Thymus (tissue), 11 donors: ENCODE measurements around the gene NDUFS2. TPM values are rescaled to one million over a fixed set of nuclear protein-coding genes. Genes with fewer than 3 reads are reported as not detected.

ENCODE experiments used
- DNase-seq, 9 donors: peaks; one replicate each; pipeline ENCODE4 v3.0.0-alpha.2; 2013; ENCODE audit warnings: low spot score in 9 of 9, low read depth in 6 of 9, missing footprints in 1 of 9
- H3K27ac ChIP-seq, 2 donors: one replicate each; pipeline ENCODE4 v1.5.1; 2013; ENCODE audit warnings: control low read depth in 1 of 2, low read depth in 1 of 2, low read length in 1 of 2, mild to moderate bottlenecking in 1 of 2, moderate library complexity in 1 of 2
- H3K27me3 ChIP-seq, 2 donors: one replicate each; pipeline ENCODE4 v1.5.1; 2013; ENCODE audit warnings: low read length in 1 of 2; ENCODE audit not compliant: control insufficient read depth in 2 of 2, insufficient read depth in 1 of 2
- H3K36me3 ChIP-seq, 2 donors: one replicate each; pipeline ENCODE4 v1.5.1; 2013; ENCODE audit warnings: low read length in 1 of 2, mild to moderate bottlenecking in 1 of 2, moderate library complexity in 1 of 2; ENCODE audit not compliant: control insufficient read depth in 2 of 2, insufficient read depth in 2 of 2
- H3K4me1 ChIP-seq, 2 donors: one replicate each; pipeline ENCODE4 v1.5.1; 2013; ENCODE audit warnings: low read length in 2 of 2; ENCODE audit not compliant: control insufficient read depth in 2 of 2, insufficient read depth in 2 of 2
- H3K4me3 ChIP-seq, 2 donors: one replicate each; pipeline ENCODE4 v1.5.1; 2013; ENCODE audit warnings: low read length in 2 of 2, control low read depth in 1 of 2, mild to moderate bottlenecking in 1 of 2
- H3K9me3 ChIP-seq, 2 donors: one replicate each; pipeline ENCODE4 v1.5.1; 2013; ENCODE audit warnings: low read length in 1 of 2, mild to moderate bottlenecking in 1 of 2; ENCODE audit not compliant: control insufficient read depth in 2 of 2, insufficient read depth in 1 of 2
- WGBS: extraction: QIAGEN DNeasy Blood & Tissue Kit; methylation state at CpG from one replicate; pipeline ENCODE4 v1.1.7; 2013; 5-methylcytosine and 5-hydroxymethylcytosine counted together
- polyA plus RNA-seq: library from polyadenylated mRNA; stranded (reverse); fragments of 200-250 nt; gene quantifications from one replicate; pipeline ENCODE4 v1.2.3, GENCODE V29; 2013
- total RNA-seq: library from RNA; stranded (reverse); fragments of 120-200 nt; gene quantifications from one replicate; pipeline ENCODE4 v1.2.4, GENCODE V29; 2013
- donor health status: healthy.

The NDUFS2 gene
- total and polyA plus RNA-seq, 2 donors, result 39.9 to 67.7 TPM

GRCh38 chr1:161227196-161227871 lies 25.2 kb downstream of the NDUFS2 start:
- Histone ChIP-seq H3K9me3 (no peaks in the 10 kb centered on the region), H3K4me1 (peaks cover 8 to 30% of the 10 kb centered on the region in 2 donors), H3K36me3 (peaks cover 15 to 23% of the 10 kb centered on the region in 2 donors), H3K4me3 (peak overlapping the region in 1 of 2 donors; percentile 28), H3K27me3 (no peaks in the 10 kb centered on the region), H3K27ac (peak overlapping the region; percentile 12 to 20)
- DNase-seq, result peak; percentile 62 to 92 (median 80)
- 37% methylated on average over 11 of the region's 11 CpGs for WGBS

GRCh38 chr1:161228032-161228431 lies 25.9 kb downstream of the NDUFS2 start:
- peak overlapping the region in 1 of 2 donors; percentile 20 for H3K27ac ChIP-seq
- no peak for DNase-seq
- 87% methylated on average over 7 of the region's 7 CpGs for WGBS
- H3K36me3 ChIP-seq, result peaks cover 15 to 23% of the 10 kb centered on the region in 2 donors
- H3K4me3 ChIP-seq, result no peak overlapping the region
- H3K4me1 ChIP-seq, result peaks cover 8 to 30% of the 10 kb centered on the region in 2 donors
- no peaks in the 10 kb centered on the region for H3K27me3 ChIP-seq
- no peaks in the 10 kb centered on the region for H3K9me3 ChIP-seq

- DNase-seq, result no peak
- WGBS, result 92% methylated on average over 3 of the region's 3 CpGs
- H3K9me3 ChIP-seq, result no peaks in the 10 kb centered on the region
- H3K36me3 ChIP-seq, result peaks cover 15 to 23% of the 10 kb centered on the region in 2 donors
- H3K27ac ChIP-seq, result no peak overlapping the region
- no peaks in the 10 kb centered on the region for H3K27me3 ChIP-seq
- no peak overlapping the region for H3K4me3 ChIP-seq
- H3K4me1 ChIP-seq, result peaks cover 8 to 30% of the 10 kb centered on the region in 2 donors
Measured at GRCh38 chr1:161229896-161230295, 27.7 kb downstream of the NDUFS2 start.

- peaks cover 15 to 23% of the 10 kb centered on the region in 2 donors for H3K36me3 ChIP-seq
- H3K4me3 ChIP-seq, result no peak overlapping the region
- H3K9me3 ChIP-seq, result no peaks in the 10 kb centered on the region
- DNase-seq, result no peak
- H3K27ac ChIP-seq, result no peak overlapping the region
- no peaks in the 10 kb centered on the region for H3K27me3 ChIP-seq
- WGBS, result 98% methylated on average over 7 of the region's 7 CpGs
- peaks cover 5 to 24% of the 10 kb centered on the region in 2 donors for H3K4me1 ChIP-seq
Measured at GRCh38 chr1:161230762-161231161, 28.6 kb downstream of the NDUFS2 start.

- WGBS, result 91% methylated on average over 9 of the region's 9 CpGs
- Histone ChIP-seq H3K4me1 (peaks cover 0 to 2% of the 10 kb centered on the region in 2 donors), H3K27me3 (no peaks in the 10 kb centered on the region), H3K27ac (no peak overlapping the region), H3K36me3 (peaks cover 15 to 22% of the 10 kb centered on the region in 2 donors), H3K9me3 (no peaks in the 10 kb centered on the region), H3K4me3 (no peak overlapping the region)
- DNase-seq, result no peak
Measured at GRCh38 chr1:161233102-161233501, 30.9 kb downstream of the NDUFS2 start.

GRCh38 chr1:161235957-161236775 lies 34.0 kb downstream of the NDUFS2 start:
- Histone ChIP-seq H3K27ac (no peak overlapping the region), H3K36me3 (no peaks in the 10 kb centered on the region), H3K4me1 (no peaks in the 10 kb centered on the region), H3K27me3 (no peaks in the 10 kb centered on the region), H3K4me3 (no peak overlapping the region), H3K9me3 (no peaks in the 10 kb centered on the region)
- 90% methylated on average over 5 of the region's 5 CpGs for WGBS
- DNase-seq, result no peak

GRCh38 chr1:161238039-161238473 lies 35.9 kb downstream of the NDUFS2 start, which contains the start of gene NR1I3:
NR1I3 (minus strand) TSS chr1:161238203; CDS start chr1:161236565, 1,638 bp downstream.
- no peak within 1 kb of the TSS for H3K27ac ChIP-seq
- no peaks in the 10 kb centered on the region for H3K9me3 ChIP-seq
- H3K4me3 ChIP-seq, result no peak within 1 kb of the TSS
- DNase-seq, result no peak
- H3K4me1 ChIP-seq, result no peaks in the 10 kb centered on the region
- WGBS, result 95% methylated on average over 4 of the region's 4 CpGs
- no peaks in the 10 kb centered on the region for H3K27me3 ChIP-seq
- no peaks in the 10 kb centered on the region for H3K36me3 ChIP-seq

- Histone ChIP-seq H3K27ac (no peak overlapping the region), H3K4me3 (no peak overlapping the region), H3K9me3 (no peaks in the 10 kb centered on the region), H3K4me1 (no peaks in the 10 kb centered on the region), H3K27me3 (no peaks in the 10 kb centered on the region), H3K36me3 (no peaks in the 10 kb centered on the region)
- WGBS, result 95% methylated on average over 3 of the region's 3 CpGs
- no peak for DNase-seq
Measured at GRCh38 chr1:161241682-161242081, 39.5 kb downstream of the NDUFS2 start.

GRCh38 chr1:161242313-161242712 lies 40.1 kb downstream of the NDUFS2 start:
- Histone ChIP-seq H3K4me3 (no peak overlapping the region), H3K4me1 (no peaks in the 10 kb centered on the region)
- WGBS, result 30% methylated on average over 2 of the region's 2 CpGs

More at GRCh38 chr1:161242313-161242712, 40.1 kb downstream of the NDUFS2 start:
- Histone ChIP-seq H3K27me3 (no peaks in the 10 kb centered on the region), H3K9me3 (no peaks in the 10 kb centered on the region), H3K36me3 (no peaks in the 10 kb centered on the region), H3K27ac (no peak overlapping the region)
- DNase-seq, result no peak
